WTC11 (cell line): ENCODE measurements around the gene IGFL4. TPM values are rescaled to one million over a fixed set of nuclear protein-coding genes. Genes with fewer than 3 reads are reported as not detected.

Experiments
- ATAC-seq: fragments of 200-7000 bp; cut with Tn5 transposase; 2 replicates; pipeline ENCODE4 v1.10.0; 2021; ENCODE audit warnings: mild to moderate bottlenecking, moderate library complexity
- CTCF ChIA-PET: fragments of 300-600 bp; sonication (Branson Sonifier 250); formaldehyde crosslinking; loops from one replicate; lab custom pipeline; 2021; ENCODE audit warnings: antibody characterized with exemption; lab: Charles Lee
- POLR2A ChIA-PET: fragments of 350-600 bp; sonication (Branson Sonifier 250); formaldehyde crosslinking; loops from one replicate; lab custom pipeline; 2021; ENCODE audit warnings: antibody characterized with exemption; lab: Charles Lee
- DNase-seq: peaks from one replicate; pipeline ENCODE4 v3.0.0; 2021; ENCODE audit warnings: low spot score
- H3K27ac Mint-ChIP-seq: 2 replicates; pipeline ENCODE4 v1.8.0; 2021; ENCODE audit warnings: mixed read lengths
- H3K27me3 Mint-ChIP-seq: 2 replicates; pipeline ENCODE4 v1.8.0; 2021; ENCODE audit warnings: low read depth, mild to moderate bottlenecking, moderate library complexity, mixed read lengths
- H3K36me3 Mint-ChIP-seq: 2 replicates; pipeline ENCODE4 v1.8.0; 2021; ENCODE audit warnings: mixed read lengths
- H3K4me1 Mint-ChIP-seq: 2 replicates; pipeline ENCODE4 v1.8.0; 2022; ENCODE audit warnings: mixed read lengths
- H3K4me3 Mint-ChIP-seq: 2 replicates; pipeline ENCODE4 v1.8.0; 2021; ENCODE audit warnings: mild to moderate bottlenecking, moderate library complexity, mixed read lengths
- H3K9me3 Mint-ChIP-seq: 2 replicates; pipeline ENCODE4 v1.8.0; 2021; ENCODE audit warnings: mixed read lengths
- CDX4 ChIP-seq: fragments of 250-450 bp; sonication (Bioruptor Pico); IDR thresholded peaks from 2 replicates; pipeline ENCODE4 v1.9.0; 2021; ENCODE audit warnings: moderate library complexity, mild to moderate bottlenecking, inconsistent platforms, borderline replicate concordance
- CREM ChIP-seq: sonication (generic); formaldehyde crosslinking; IDR thresholded peaks from 2 replicates; pipeline ENCODE4 v1.8.1; 2022; ENCODE audit warnings: mild to moderate bottlenecking, missing genetic modification reagents, moderate library complexity
- ERG ChIP-seq: fragments of 250-450 bp; sonication (Bioruptor Pico); IDR thresholded peaks from 2 replicates; pipeline ENCODE4 v1.8.0; 2021; ENCODE audit warnings: mild to moderate bottlenecking
- GRHL2 ChIP-seq: fragments of 250-450 bp; sonication (Bioruptor Pico); IDR thresholded peaks from 2 replicates; pipeline ENCODE4 v1.8.0; 2022; ENCODE audit warnings: mild to moderate bottlenecking, moderate library complexity; ENCODE audit not compliant: insufficient replicate concordance, severe bottlenecking
- GTF2I ChIP-seq: fragments of 250-450 bp; sonication (Bioruptor Pico); conservative IDR thresholded peaks from 2 replicates; pipeline ENCODE4 v1.4.0; 2021; ENCODE audit warnings: mild to moderate bottlenecking
- IRF2 ChIP-seq: sonication (generic); formaldehyde crosslinking; IDR thresholded peaks from 2 replicates; pipeline ENCODE4 v1.8.0; 2022; ENCODE audit warnings: low read depth, missing genetic modification reagents, borderline replicate concordance
- MXD4 ChIP-seq: fragments of 250-450 bp; sonication (Bioruptor Pico); IDR thresholded peaks from 2 replicates; pipeline ENCODE4 v1.8.0; 2021; ENCODE audit warnings: mild to moderate bottlenecking, moderate library complexity, borderline replicate concordance
- NR2C2 ChIP-seq: sonication (generic); formaldehyde crosslinking; IDR thresholded peaks from 2 replicates; pipeline ENCODE4 v1.8.0; 2022; ENCODE audit warnings: mild to moderate bottlenecking, missing genetic modification reagents
- SOX15 ChIP-seq: fragments of 250-450 bp; sonication (Bioruptor Pico); IDR thresholded peaks from 2 replicates; pipeline ENCODE4 v1.9.0; 2021; ENCODE audit warnings: mild to moderate bottlenecking
- TCF7 ChIP-seq: sonication (generic); formaldehyde crosslinking; IDR thresholded peaks from 2 replicates; pipeline ENCODE4 v1.8.0; 2022; ENCODE audit warnings: mild to moderate bottlenecking, low read depth, missing genetic modification reagents, moderate library complexity
- TP53 ChIP-seq: sonication (generic); formaldehyde crosslinking; IDR thresholded peaks from 2 replicates; pipeline ENCODE4 v1.8.1; 2023; ENCODE audit warnings: mild to moderate bottlenecking, missing genetic modification reagents
- ZNF232 ChIP-seq: sonication (generic); formaldehyde crosslinking; IDR thresholded peaks from 2 replicates; pipeline ENCODE4 v1.8.0; 2022; ENCODE audit warnings: mild to moderate bottlenecking, missing genetic modification reagents
- ZNF423 ChIP-seq: fragments of 250-450 bp; sonication (Bioruptor Pico); IDR thresholded peaks from 2 replicates; pipeline ENCODE4 v2.1.2; 2022; ENCODE audit warnings: mild to moderate bottlenecking, moderate library complexity
- ZNF671 ChIP-seq: fragments of 250-450 bp; sonication (Bioruptor Pico); IDR thresholded peaks from 2 replicates; pipeline ENCODE4 v1.8.0; 2021; ENCODE audit warnings: mild to moderate bottlenecking
- total RNA-seq: library from RNA; stranded (reverse); gene quantifications from 3 replicates; pipeline ENCODE4 v1.2.3, GENCODE V29; 2021
- TF ChIP-seq, protein P1 (sequence below): fragments of 250-450 bp; sonication (Bioruptor Pico); IDR thresholded peaks from 2 replicates; pipeline ENCODE4 v1.9.0; 2021; ENCODE audit warnings: mild to moderate bottlenecking
- TF ChIP-seq, protein P2 (sequence below): sonication (generic); formaldehyde crosslinking; IDR thresholded peaks from 2 replicates; pipeline ENCODE4 v1.8.0; 2022; ENCODE audit warnings: mild to moderate bottlenecking, missing genetic modification reagents
- TF ChIP-seq, protein P3 (sequence below): sonication (generic); formaldehyde crosslinking; IDR thresholded peaks from 2 replicates; pipeline ENCODE4 v1.8.1; 2022; ENCODE audit warnings: mild to moderate bottlenecking, missing genetic modification reagents, moderate library complexity, borderline replicate concordance
- TF ChIP-seq, protein P4 (sequence below): sonication (generic); formaldehyde crosslinking; IDR thresholded peaks from 2 replicates; pipeline ENCODE4 v1.8.1; 2023; ENCODE audit warnings: mild to moderate bottlenecking, moderate library complexity, missing genetic modification reagents
- TF ChIP-seq, protein P5 (sequence below): sonication (generic); formaldehyde crosslinking; conservative IDR thresholded peaks from 2 replicates; pipeline ENCODE4 v1.8.1; 2023; ENCODE audit warnings: mild to moderate bottlenecking, low read depth, missing genetic modification reagents, moderate library complexity

Gene IGFL4
- total RNA-seq, 1 experiment from 2014 or later, result 0.20 TPM

DNA sequence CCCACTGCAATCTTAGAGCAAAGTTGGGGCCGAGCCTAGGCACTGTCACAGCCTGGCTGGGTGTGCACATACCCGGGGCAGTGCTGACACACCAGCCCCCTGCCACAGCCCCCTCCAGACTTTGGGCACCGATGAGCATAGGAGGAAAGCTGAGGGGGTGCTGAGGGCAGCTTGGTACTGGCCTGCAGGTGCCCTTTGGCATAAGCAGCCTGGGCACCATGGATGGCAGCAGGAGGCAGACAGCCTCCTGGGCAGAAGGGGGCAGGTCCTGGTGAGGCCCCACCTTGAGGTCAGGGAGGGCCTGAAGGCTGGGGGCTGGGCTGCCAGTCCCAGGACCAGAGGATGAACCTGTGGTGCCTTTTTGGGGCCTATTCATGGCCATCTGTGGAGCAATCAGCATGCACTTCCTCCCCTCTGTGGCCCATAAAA lies 8.2 kb downstream of the IGFL4 start:
- DNase-seq (no peak), ATAC-seq (no peak)
- H3K9me3 Mint-ChIP-seq, result peaks cover 11% of the 10 kb centered on the region
- TF ChIP-seq GRHL2 (no peak), ERG (CRISPR knock-in tag) (no peak), ZNF671 (CRISPR knock-in tag) (no peak), CREM (CRISPR knock-in tag) (no peak), TCF7 (no peak), GTF2I (no peak)
- TF ChIP-seq, protein P1, sequence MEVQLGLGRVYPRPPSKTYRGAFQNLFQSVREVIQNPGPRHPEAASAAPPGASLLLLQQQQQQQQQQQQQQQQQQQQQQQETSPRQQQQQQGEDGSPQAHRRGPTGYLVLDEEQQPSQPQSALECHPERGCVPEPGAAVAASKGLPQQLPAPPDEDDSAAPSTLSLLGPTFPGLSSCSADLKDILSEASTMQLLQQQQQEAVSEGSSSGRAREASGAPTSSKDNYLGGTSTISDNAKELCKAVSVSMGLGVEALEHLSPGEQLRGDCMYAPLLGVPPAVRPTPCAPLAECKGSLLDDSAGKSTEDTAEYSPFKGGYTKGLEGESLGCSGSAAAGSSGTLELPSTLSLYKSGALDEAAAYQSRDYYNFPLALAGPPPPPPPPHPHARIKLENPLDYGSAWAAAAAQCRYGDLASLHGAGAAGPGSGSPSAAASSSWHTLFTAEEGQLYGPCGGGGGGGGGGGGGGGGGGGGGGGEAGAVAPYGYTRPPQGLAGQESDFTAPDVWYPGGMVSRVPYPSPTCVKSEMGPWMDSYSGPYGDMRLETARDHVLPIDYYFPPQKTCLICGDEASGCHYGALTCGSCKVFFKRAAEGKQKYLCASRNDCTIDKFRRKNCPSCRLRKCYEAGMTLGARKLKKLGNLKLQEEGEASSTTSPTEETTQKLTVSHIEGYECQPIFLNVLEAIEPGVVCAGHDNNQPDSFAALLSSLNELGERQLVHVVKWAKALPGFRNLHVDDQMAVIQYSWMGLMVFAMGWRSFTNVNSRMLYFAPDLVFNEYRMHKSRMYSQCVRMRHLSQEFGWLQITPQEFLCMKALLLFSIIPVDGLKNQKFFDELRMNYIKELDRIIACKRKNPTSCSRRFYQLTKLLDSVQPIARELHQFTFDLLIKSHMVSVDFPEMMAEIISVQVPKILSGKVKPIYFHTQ (CRISPR knock-in tag), result no peak
- TF ChIP-seq, protein P2, sequence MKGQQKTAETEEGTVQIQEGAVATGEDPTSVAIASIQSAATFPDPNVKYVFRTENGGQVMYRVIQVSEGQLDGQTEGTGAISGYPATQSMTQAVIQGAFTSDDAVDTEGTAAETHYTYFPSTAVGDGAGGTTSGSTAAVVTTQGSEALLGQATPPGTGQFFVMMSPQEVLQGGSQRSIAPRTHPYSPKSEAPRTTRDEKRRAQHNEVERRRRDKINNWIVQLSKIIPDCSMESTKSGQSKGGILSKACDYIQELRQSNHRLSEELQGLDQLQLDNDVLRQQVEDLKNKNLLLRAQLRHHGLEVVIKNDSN (CRISPR knock-in tag), result no peak
- TF ChIP-seq, protein P3, sequence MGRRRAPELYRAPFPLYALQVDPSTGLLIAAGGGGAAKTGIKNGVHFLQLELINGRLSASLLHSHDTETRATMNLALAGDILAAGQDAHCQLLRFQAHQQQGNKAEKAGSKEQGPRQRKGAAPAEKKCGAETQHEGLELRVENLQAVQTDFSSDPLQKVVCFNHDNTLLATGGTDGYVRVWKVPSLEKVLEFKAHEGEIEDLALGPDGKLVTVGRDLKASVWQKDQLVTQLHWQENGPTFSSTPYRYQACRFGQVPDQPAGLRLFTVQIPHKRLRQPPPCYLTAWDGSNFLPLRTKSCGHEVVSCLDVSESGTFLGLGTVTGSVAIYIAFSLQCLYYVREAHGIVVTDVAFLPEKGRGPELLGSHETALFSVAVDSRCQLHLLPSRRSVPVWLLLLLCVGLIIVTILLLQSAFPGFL (CRISPR knock-in tag), result no peak
- ChIA-PET POLR2A (no interaction called here), CTCF (interaction anchor here (1.0 to 6.4 kb wide), 7 partner anchors 10 to 72 kb away, joined by 3 to 62 read pairs (median 8); no protein-coding TSS in a partner anchor)
- peaks cover 7% of the 10 kb centered on the region for H3K4me1 Mint-ChIP-seq
- H3K27ac Mint-ChIP-seq, result no peak overlapping the region
- no peak overlapping the region for H3K4me3 Mint-ChIP-seq
- peaks cover 9% of the 10 kb centered on the region for H3K27me3 Mint-ChIP-seq
- peaks cover 3% of the 10 kb centered on the region; the same call in 1 of the 2 replicates for H3K36me3 Mint-ChIP-seq

DNA sequence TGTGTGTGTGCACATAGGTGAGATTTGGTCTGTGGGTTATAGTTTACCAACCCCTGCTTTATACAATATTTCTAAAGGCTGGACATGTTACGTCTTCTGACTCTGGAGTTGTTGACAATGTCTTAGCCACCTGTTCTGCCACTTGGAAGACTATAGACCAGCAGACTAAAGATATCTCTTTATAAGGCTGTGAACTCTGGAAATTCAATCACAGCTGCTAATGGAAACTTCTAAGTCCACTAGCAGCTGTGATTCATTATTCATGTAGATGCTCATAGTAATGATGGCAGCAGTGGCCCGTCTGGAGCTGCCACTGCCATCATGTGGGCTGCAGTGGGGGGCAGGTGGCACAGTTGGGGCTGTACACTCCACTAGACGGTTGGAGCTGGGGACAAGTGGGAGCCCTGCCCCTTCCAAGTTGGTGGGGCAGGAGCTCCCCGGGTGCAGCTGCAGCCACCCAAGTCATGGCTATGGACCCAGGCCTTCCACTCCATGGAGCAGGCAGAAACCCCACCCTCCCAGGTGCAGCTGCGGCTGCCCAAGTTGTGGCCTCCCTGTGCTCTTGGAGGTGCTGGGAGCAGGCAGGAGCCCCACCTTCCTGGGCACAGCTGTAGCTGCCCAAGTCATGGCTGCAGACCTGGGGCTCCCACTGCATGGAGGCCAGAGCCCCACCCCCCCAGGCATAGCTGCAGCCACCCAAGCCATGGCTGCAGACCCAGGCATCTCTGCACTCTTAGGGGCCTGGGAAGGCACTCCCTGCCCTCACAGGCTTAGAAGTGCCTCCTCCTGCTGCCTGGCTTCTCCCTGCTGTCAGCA lies 8.8 kb downstream of the IGFL4 start:
- DNase-seq (no peak), ATAC-seq (no peak)
- Mint-ChIP-seq H3K36me3 (peaks cover 2% of the 10 kb centered on the region; the same call in 1 of the 2 replicates), H3K27ac (no peak overlapping the region), H3K27me3 (peaks cover 6% of the 10 kb centered on the region), H3K4me1 (peaks cover 5% of the 10 kb centered on the region), H3K9me3 (peaks cover 5% of the 10 kb centered on the region), H3K4me3 (no peak overlapping the region)
- ChIA-PET CTCF (interaction anchor here (1.1 to 6.4 kb wide), 5 partner anchors 15 to 46 kb away, joined by 3 to 62 read pairs (median 13); no protein-coding TSS in a partner anchor), POLR2A (no interaction called here)
- no peak for TF ChIP-seq CDX4 (CRISPR knock-in tag)
- no peak for TF ChIP-seq ZNF423 (CRISPR knock-in tag)
- TF ChIP-seq, protein P4, sequence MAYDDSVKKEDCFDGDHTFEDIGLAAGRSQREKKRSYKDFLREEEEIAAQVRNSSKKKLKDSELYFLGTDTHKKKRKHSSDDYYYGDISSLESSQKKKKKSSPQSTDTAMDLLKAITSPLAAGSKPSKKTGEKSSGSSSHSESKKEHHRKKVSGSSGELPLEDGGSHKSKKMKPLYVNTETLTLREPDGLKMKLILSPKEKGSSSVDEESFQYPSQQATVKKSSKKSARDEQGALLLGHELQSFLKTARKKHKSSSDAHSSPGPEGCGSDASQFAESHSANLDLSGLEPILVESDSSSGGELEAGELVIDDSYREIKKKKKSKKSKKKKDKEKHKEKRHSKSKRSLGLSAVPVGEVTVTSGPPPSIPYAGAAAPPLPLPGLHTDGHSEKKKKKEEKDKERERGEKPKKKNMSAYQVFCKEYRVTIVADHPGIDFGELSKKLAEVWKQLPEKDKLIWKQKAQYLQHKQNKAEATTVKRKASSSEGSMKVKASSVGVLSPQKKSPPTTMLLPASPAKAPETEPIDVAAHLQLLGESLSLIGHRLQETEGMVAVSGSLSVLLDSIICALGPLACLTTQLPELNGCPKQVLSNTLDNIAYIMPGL, result no peak
- no peak for TF ChIP-seq NR2C2 (CRISPR knock-in tag)
- TF ChIP-seq MXD4, result no peak
- TF ChIP-seq, protein P3 (CRISPR knock-in tag), result no peak
- TF ChIP-seq, protein P5, sequence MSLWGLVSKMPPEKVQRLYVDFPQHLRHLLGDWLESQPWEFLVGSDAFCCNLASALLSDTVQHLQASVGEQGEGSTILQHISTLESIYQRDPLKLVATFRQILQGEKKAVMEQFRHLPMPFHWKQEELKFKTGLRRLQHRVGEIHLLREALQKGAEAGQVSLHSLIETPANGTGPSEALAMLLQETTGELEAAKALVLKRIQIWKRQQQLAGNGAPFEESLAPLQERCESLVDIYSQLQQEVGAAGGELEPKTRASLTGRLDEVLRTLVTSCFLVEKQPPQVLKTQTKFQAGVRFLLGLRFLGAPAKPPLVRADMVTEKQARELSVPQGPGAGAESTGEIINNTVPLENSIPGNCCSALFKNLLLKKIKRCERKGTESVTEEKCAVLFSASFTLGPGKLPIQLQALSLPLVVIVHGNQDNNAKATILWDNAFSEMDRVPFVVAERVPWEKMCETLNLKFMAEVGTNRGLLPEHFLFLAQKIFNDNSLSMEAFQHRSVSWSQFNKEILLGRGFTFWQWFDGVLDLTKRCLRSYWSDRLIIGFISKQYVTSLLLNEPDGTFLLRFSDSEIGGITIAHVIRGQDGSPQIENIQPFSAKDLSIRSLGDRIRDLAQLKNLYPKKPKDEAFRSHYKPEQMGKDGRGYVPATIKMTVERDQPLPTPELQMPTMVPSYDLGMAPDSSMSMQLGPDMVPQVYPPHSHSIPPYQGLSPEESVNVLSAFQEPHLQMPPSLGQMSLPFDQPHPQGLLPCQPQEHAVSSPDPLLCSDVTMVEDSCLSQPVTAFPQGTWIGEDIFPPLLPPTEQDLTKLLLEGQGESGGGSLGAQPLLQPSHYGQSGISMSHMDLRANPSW (CRISPR knock-in tag), result no peak
- TF ChIP-seq SOX15, result no peak
- no peak for TF ChIP-seq ERG (CRISPR knock-in tag)
- TF ChIP-seq ZNF671 (CRISPR knock-in tag), result no peak
- TF ChIP-seq IRF2, result no peak
- no peak for TF ChIP-seq ZNF232 (CRISPR knock-in tag)
- TF ChIP-seq TP53 (CRISPR knock-in tag), result no peak
